ENCODE measurements around the gene CCDC15. TPM values are rescaled to one million over a fixed set of nuclear protein-coding genes. Genes with fewer than 3 reads are reported as not detected.

The CCDC15 gene
- total and polyA plus RNA-seq, 2 of the 13 experiments (the other 11 are each of a cell fraction or from before 2014, with no cell fraction given) = 2.2 to 4.6 TPM

DNA sequence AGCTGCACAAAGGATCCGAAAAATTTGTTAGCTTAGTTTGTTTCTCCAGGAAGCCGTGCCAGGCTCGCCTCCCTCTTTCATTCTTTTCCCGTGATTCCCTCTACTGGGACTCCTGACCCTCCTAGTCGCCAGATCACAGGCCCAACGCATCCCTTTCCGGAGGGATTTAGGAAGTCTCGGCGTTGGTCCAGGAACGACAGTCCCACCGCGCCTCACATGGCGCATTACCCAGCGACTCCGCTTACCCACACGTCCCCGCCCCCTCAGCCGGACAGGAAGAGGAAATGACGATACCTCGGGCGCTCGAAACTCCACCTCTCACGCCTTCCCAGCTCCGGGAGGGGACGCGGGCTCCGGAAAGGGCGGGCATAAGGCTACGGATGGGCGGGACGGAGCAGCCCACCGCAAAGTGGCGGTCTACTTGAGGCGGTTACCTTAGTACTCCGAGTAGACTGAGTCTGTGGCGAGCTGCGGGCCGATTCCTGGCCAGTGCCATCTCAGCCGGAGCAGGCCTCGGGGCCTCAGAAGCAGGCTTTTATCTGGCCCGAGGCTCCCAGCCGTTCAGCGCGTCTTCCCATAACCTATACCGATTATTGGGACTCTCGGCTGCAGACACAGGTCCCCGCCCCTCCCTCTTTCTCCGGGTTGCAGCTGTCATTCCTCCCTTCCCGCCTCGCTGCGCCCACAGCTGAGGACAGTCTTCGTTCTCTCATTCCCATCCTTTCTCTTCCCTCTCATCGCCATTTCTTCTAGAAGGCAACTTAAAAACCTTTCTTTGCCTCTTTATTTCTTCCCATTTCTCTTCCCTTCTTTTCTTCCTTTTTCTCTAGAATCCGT lies at the start of gene CCDC15 (continued):
- TF ChIP-seq, protein P1, sequence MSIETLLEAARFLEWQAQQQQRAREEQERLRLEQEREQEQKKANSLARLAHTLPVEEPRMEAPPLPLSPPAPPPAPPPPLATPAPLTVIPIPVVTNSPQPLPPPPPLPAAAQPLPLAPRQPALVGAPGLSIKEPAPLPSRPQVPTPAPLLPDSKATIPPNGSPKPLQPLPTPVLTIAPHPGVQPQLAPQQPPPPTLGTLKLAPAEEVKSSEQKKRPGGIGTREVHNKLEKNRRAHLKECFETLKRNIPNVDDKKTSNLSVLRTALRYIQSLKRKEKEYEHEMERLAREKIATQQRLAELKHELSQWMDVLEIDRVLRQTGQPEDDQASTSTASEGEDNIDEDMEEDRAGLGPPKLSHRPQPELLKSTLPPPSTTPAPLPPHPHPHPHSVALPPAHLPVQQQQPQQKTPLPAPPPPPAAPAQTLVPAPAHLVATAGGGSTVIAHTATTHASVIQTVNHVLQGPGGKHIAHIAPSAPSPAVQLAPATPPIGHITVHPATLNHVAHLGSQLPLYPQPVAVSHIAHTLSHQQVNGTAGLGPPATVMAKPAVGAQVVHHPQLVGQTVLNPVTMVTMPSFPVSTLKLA (IDR thresholded peaks at IDR 0.05) = peak; percentile 51
- TF ChIP-seq MIER2 (CRISPR knock-in tag; IDR thresholded peaks at IDR 0.05) = no peak; the same call in 1 of the 2 replicates
- peak; percentile 9; the same call in 1 of the 2 replicates for TF ChIP-seq ZNF124 (CRISPR knock-in tag; IDR thresholded peaks at IDR 0.05)
- peak; percentile 69 for TF ChIP-seq RBFOX2 (IDR thresholded peaks at IDR 0.05; ENCODE audit: low read depth, low read length)
- TF ChIP-seq ZNF234 (CRISPR knock-in tag; conservative IDR thresholded peaks at IDR 0.05) = no peak
- peak; percentile 46; the same call in 1 of the 2 replicates for TF ChIP-seq ONECUT2 (CRISPR knock-in tag; IDR thresholded peaks at IDR 0.05)
- TF ChIP-seq ZNF264 (CRISPR knock-in tag; IDR thresholded peaks at IDR 0.05) = peak; percentile 44; the same call in 1 of the 2 replicates
- TF ChIP-seq ISX (CRISPR knock-in tag; conservative IDR thresholded peaks at IDR 0.05) = no peak
- no peak for TF ChIP-seq ZNF550 (CRISPR knock-in tag; IDR thresholded peaks at IDR 0.05; ENCODE audit: borderline replicate concordance)
- TF ChIP-seq POGZ (CRISPR knock-in tag; IDR thresholded peaks at IDR 0.05) = peak; percentile 82
- TF ChIP-seq ZNF460 (CRISPR knock-in tag; IDR thresholded peaks at IDR 0.05; ENCODE audit: borderline replicate concordance) = no peak
- TF ChIP-seq ZNF720 (CRISPR knock-in tag; IDR thresholded peaks at IDR 0.05) = no peak
- 0 out of 2 replicates have a peak, but pooled peaks have one; percentile 23 for TF ChIP-seq MAZ (IDR thresholded peaks at IDR 0.05; ENCODE audit: borderline replicate concordance, low read depth, low read length)
- peak; percentile 74 for TF ChIP-seq MAZ (CRISPR knock-in tag; IDR thresholded peaks at IDR 0.05; ENCODE audit: low read depth)
- TF ChIP-seq ZNF160 (CRISPR knock-in tag; IDR thresholded peaks at IDR 0.05) = peak; percentile 3; the same call in 1 of the 2 replicates
- peak; percentile 70; the same call in 1 of the 2 replicates for TF ChIP-seq ISL2 (CRISPR knock-in tag; IDR thresholded peaks at IDR 0.05)
- TF ChIP-seq NCOA5 (CRISPR knock-in tag; IDR thresholded peaks at IDR 0.05) = no peak
- TF ChIP-seq CEBPB (IDR thresholded peaks at IDR 0.05; ENCODE audit: borderline replicate concordance, low read depth, low read length) = no peak
- TF ChIP-seq, protein P2, sequence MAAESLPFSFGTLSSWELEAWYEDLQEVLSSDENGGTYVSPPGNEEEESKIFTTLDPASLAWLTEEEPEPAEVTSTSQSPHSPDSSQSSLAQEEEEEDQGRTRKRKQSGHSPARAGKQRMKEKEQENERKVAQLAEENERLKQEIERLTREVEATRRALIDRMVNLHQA (CRISPR knock-in tag; IDR thresholded peaks at IDR 0.05) = no peak
- no peak; the same call in 1 of the 2 replicates for TF ChIP-seq ZNF709 (CRISPR knock-in tag; IDR thresholded peaks at IDR 0.05)
- 0 out of 2 replicates have a peak, but pooled peaks have one; percentile 23 for TF ChIP-seq ZNF766 (CRISPR knock-in tag; IDR thresholded peaks at IDR 0.05; ENCODE audit: borderline replicate concordance)
- TF ChIP-seq RXRB (CRISPR knock-in tag; IDR thresholded peaks at IDR 0.05; ENCODE audit: borderline replicate concordance) = peak; percentile 50; the same call in 1 of the 2 replicates
- 0 out of 2 replicates have a peak, but pooled peaks have one; percentile 29 for TF ChIP-seq HDAC2 (CRISPR knock-in tag; IDR thresholded peaks at IDR 0.05)
- TF ChIP-seq TAF1 (CRISPR knock-in tag; IDR thresholded peaks at IDR 0.05) = peak; percentile 79
- TF ChIP-seq ELF4 (CRISPR knock-in tag; IDR thresholded peaks at IDR 0.05; ENCODE audit: borderline replicate concordance) = no peak; the same call in 1 of the 2 replicates
- TF ChIP-seq, protein P3, sequence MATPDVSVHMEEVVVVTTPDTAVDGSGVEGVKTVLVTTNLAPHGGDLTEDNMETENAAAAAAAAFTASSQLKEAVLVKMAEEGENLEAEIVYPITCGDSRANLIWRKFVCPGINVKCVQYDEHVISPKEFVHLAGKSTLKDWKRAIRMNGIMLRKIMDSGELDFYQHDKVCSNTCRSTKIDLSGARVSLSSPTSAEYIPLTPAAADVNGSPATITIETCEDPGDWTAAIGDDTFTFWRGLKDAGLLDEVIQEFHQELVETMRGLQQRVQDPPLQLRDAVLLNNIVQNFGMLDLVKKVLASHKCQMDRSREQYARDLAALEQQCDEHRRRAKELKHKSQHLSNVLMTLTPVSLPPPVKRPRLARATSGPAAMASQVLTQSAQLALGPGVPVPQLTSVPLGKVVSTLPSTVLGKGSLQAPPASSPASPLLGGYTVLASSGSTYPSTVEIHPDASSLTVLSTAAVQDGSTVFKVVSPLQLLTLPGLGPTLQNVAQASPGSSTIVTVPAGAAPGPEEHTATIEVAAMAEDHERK (CRISPR knock-in tag; IDR thresholded peaks at IDR 0.05; ENCODE audit: low read depth) = peak; percentile 49; the same call in 1 of the 2 replicates

Measured in HepG2 (cell line).